Globus pallidus (tissue), 1 donor: ENCODE measurements around the gene KIF13A.
"Not testable (repeated sequence)": the region's sequence is repeated elsewhere in the genome, so short reads cannot be mapped to it uniquely, and the experiment has no call there.

ENCODE experiments used
- DNase-seq: peaks from one replicate; pipeline ENCODE4 v3.0.0-alpha.2; 2015; ENCODE audit warnings: low spot score

Gene KIF13A

GRCh38 chr6:17785094-17785787, 202.2 kb downstream of the KIF13A start:
- no peak for DNase-seq

- no peak for DNase-seq
Measured at GRCh38 chr6:17780061-17780460, 207.4 kb downstream of the KIF13A start.

GRCh38 chr6:17771609-17772008, 215.8 kb downstream of the KIF13A start:
- DNase-seq = no peak

GRCh38 chr6:17768881-17769280, 218.6 kb downstream of the KIF13A start:
- DNase-seq = no peak

GRCh38 chr6:17768388-17768787, 219.0 kb downstream of the KIF13A start:
- DNase-seq = no peak

GRCh38 chr6:17762651-17763050, 224.8 kb downstream of the KIF13A start:
- no peak for DNase-seq

GRCh38 chr6:17758119-17758518, 229.3 kb downstream of the KIF13A start:
- no peak for DNase-seq

- no peak for DNase-seq
Measured at GRCh38 chr6:17754254-17754653, 233.2 kb downstream of the KIF13A start.

- DNase-seq = not testable (repeated sequence)
Measured at GRCh38 chr6:17745324-17745723, 242.1 kb downstream of the KIF13A start.

GRCh38 chr6:17744757-17745308, 242.6 kb downstream of the KIF13A start:
- DNase-seq = not testable (repeated sequence)

GRCh38 chr6:17744019-17744756, 243.2 kb downstream of the KIF13A start:
- no peak for DNase-seq

GRCh38 chr6:17741507-17741906, 245.9 kb downstream of the KIF13A start:
- no peak for DNase-seq

- no peak for DNase-seq
Measured at GRCh38 chr6:17740559-17741220, 246.7 kb downstream of the KIF13A start.

- no peak for DNase-seq
Measured at GRCh38 chr6:17737704-17738252, 249.7 kb downstream of the KIF13A start.

GRCh38 chr6:17735311-17735710, 252.1 kb downstream of the KIF13A start:
- not testable (repeated sequence) for DNase-seq

- DNase-seq = no peak
Measured at GRCh38 chr6:17730078-17730704, 257.2 kb downstream of the KIF13A start.

- DNase-seq = no peak
Measured at GRCh38 chr6:17729223-17730077, 258.0 kb downstream of the KIF13A start.

- DNase-seq = no peak
Measured at GRCh38 chr6:17728551-17729222, 258.7 kb downstream of the KIF13A start.

GRCh38 chr6:17725083-17725482, 262.4 kb downstream of the KIF13A start:
- no peak for DNase-seq

GRCh38 chr6:17724341-17724740, 263.1 kb downstream of the KIF13A start:
- DNase-seq = no peak
